Activated naive CD4-positive, alpha-beta T cell treated with anti-CD3 and anti-CD28 coated beads for 36 hours (primary cell): ENCODE measurements around the gene CDK3. TPM values are rescaled to one million over a fixed set of nuclear protein-coding genes. Genes with fewer than 3 reads are reported as not detected.
"Not testable (repeated sequence)": the region's sequence is repeated elsewhere in the genome, so short reads cannot be mapped to it uniquely, and the experiment has no call there.

ENCODE experiments used
- CTCF ChIA-PET: fragments of 350-600 bp; sonication (Branson Sonifier 250); formaldehyde crosslinking; loops from one replicate; lab custom pipeline; 2021; ENCODE audit warnings: antibody characterized with exemption; lab: Charles Lee
- DNase-seq: peaks from one replicate; pipeline ENCODE4 v3.0.0-alpha.2; 2020
- H3K27ac Mint-ChIP-seq: one replicate; pipeline ENCODE4 v1.8.0; 2021; ENCODE audit warnings: mild to moderate bottlenecking, mixed read lengths
- H3K27me3 Mint-ChIP-seq: one replicate; pipeline ENCODE4 v1.8.0; 2021; ENCODE audit warnings: low read depth, mixed read lengths
- H3K36me3 Mint-ChIP-seq: one replicate; pipeline ENCODE4 v1.8.0; 2021; ENCODE audit warnings: low read depth, mixed read lengths
- H3K4me1 Mint-ChIP-seq: one replicate; pipeline ENCODE4 v1.8.0; 2021; ENCODE audit warnings: low read depth, mixed read lengths
- H3K4me3 Mint-ChIP-seq: one replicate; pipeline ENCODE4 v1.8.0; 2021; ENCODE audit warnings: mild to moderate bottlenecking, moderate library complexity, mixed read lengths
- H3K9me3 Mint-ChIP-seq: one replicate; pipeline ENCODE4 v1.8.0; 2021; ENCODE audit warnings: mixed read lengths
- intact Hi-C: fragments of 100-400 bp; cut with micrococcal nuclease; formaldehyde crosslinking; loops from one replicate; pipeline ENCODE4 v1.15.1; 2023
- total RNA-seq, 2 experiments: library from RNA; stranded (reverse); gene quantifications; one replicate each; pipeline ENCODE4 v1.2.3, GENCODE V29; 2021

CDK3 gene
- total RNA-seq, result 1 to 10 TPM; 3.1 to 5.0 TPM

GRCh38 chr17:76000755-76001521 lies at the start of gene CDK3:
CDK3 (plus strand) TSS chr17:76000855; CDS start chr17:76001426, 571 bp downstream.
- H3K4me1 Mint-ChIP-seq, result peaks cover 14% of the 10 kb centered on the region
- H3K27ac Mint-ChIP-seq, result no peak within 1 kb of the TSS
- CTCF ChIA-PET, result interaction anchor here (1.0 to 11.2 kb wide), 9 partner anchors 12 to 173 kb away, joined by 3 to 124 read pairs (median 4); no protein-coding TSS in a partner anchor
- no peak within 1 kb of the TSS for H3K4me3 Mint-ChIP-seq
- intact Hi-C loops, result loop anchor here (1.0 to 10.0 kb wide), 2 partner anchors 96 to 246 kb away; no protein-coding TSS in a partner anchor
- DNase-seq, result no peak
- H3K9me3 Mint-ChIP-seq, result no peaks in the 10 kb centered on the region
- no peaks in the 10 kb centered on the region for H3K36me3 Mint-ChIP-seq
- no peaks in the 10 kb centered on the region for H3K27me3 Mint-ChIP-seq

- intact Hi-C loops, result no loop called here
- H3K9me3 Mint-ChIP-seq, result no peaks in the 10 kb centered on the region
- no peak overlapping the region for H3K4me3 Mint-ChIP-seq
- DNase-seq, result no peak
- no peaks in the 10 kb centered on the region for H3K27me3 Mint-ChIP-seq
- H3K4me1 Mint-ChIP-seq, result no peaks in the 10 kb centered on the region
- H3K27ac Mint-ChIP-seq, result no peak overlapping the region
- peaks cover 14% of the 10 kb centered on the region for H3K36me3 Mint-ChIP-seq
- CTCF ChIA-PET, result interaction anchor here (0.6 to 1.1 kb wide), 2 partner anchors 55 to 555 kb away, joined by 3 to 4 read pairs; no protein-coding TSS in a partner anchor
Observed at GRCh38 chr17:75950855-75951554, 49.6 kb upstream of the CDK3 start.

GRCh38 chr17:75959051-75959838 lies 41.4 kb upstream of the CDK3 start:
- Mint-ChIP-seq H3K27ac (no peak overlapping the region), H3K4me3 (no peak overlapping the region), H3K36me3 (peaks cover 9% of the 10 kb centered on the region), H3K9me3 (no peaks in the 10 kb centered on the region), H3K4me1 (peaks cover 5% of the 10 kb centered on the region), H3K27me3 (no peaks in the 10 kb centered on the region)
- no peak for DNase-seq
- CTCF ChIA-PET, result interaction anchor here (1.4 kb wide), 1 partner anchor 13 kb away, joined by 3 read pairs; no protein-coding TSS in a partner anchor
- intact Hi-C loops, result no loop called here

- CTCF ChIA-PET, result interaction anchor here (1.4 kb wide), 1 partner anchor 14 kb away, joined by 3 read pairs; no protein-coding TSS in a partner anchor
- DNase-seq, result no peak
- no peak overlapping the region for H3K27ac Mint-ChIP-seq
- peaks cover 8% of the 10 kb centered on the region for H3K36me3 Mint-ChIP-seq
- intact Hi-C loops, result no loop called here
- no peak overlapping the region for H3K4me3 Mint-ChIP-seq
- H3K27me3 Mint-ChIP-seq, result no peaks in the 10 kb centered on the region
- no peaks in the 10 kb centered on the region for H3K9me3 Mint-ChIP-seq
- H3K4me1 Mint-ChIP-seq, result peaks cover 9% of the 10 kb centered on the region
Observed at GRCh38 chr17:75959839-75960511, 40.7 kb upstream of the CDK3 start.

DNA sequence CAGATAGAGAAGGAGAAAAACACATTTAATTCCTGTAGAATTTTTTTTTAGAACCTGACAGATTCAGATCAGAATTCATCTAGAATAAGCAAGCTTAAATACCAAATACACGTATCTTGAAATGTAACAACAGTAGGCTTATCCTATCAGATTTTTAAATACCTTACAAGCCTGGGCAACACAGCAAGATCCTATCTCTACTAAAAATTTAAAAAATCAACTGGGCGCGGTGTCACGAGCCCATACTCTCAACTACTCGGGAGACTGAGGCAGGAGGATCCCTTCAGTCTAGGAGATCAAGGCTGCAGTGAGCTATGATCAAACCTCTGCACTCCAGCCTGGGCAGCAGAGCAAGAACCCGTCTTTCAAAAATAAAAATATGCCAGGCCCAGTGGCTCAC lies 35.2 kb upstream of the CDK3 start:
- Mint-ChIP-seq H3K36me3 (peaks cover 3% of the 10 kb centered on the region), H3K4me3 (no peak overlapping the region), H3K27ac (no peak overlapping the region), H3K4me1 (peaks cover 11% of the 10 kb centered on the region), H3K27me3 (no peaks in the 10 kb centered on the region), H3K9me3 (no peaks in the 10 kb centered on the region)
- CTCF ChIA-PET, result interaction anchor here (0.6 to 1.2 kb wide), 3 partner anchors 49 to 217 kb away, joined by 3 to 4 read pairs (median 3); no protein-coding TSS in a partner anchor
- intact Hi-C loops, result no loop called here
- no peak for DNase-seq

DNA sequence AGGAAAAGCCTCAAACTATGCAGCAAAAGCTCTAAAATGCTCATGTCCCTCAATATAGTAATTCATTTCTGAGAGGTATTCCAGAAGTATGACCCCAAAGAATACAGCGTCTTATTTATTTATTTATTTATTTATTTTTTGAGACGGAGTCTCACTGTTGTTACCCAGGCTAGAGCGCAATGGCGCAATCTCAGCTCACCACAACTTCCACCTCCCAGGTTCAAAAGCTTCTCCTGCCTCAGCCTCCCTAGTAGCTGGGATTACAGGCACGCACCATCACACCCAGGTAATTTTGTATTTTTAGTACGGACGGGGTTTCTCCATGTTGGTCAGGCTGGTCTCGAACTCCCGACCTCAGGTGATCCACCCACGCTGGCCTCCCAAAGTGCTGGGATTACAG lies 31.6 kb upstream of the CDK3 start:
- H3K27me3 Mint-ChIP-seq, result not testable (repeated sequence)

DNA sequence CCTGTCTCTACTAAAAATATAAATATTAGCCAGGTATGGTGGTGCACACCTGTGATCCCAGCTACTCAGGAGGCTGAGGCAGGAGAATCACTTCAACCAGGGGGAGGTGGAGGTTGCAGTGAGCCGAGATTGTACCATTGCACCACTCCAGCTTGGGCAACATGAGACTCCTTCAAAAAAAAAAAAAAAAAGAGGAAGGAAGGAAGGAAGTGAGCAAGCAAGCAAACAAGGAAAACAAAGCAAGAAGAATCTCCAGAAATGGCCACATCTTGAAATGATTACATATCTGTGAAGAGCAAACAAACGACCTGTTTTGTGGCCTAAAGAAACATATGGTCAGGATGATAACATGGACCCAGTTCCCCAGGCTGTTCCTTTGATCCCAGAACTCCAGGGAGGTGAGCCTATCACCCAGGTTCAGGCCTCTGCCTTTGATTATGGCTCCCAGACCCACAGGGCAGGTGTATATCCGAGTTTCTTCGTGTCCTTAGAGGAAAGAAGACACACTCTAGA lies 30.6 kb upstream of the CDK3 start:
- Mint-ChIP-seq H3K4me1 (peaks cover 3% of the 10 kb centered on the region), H3K36me3 (peaks cover 6% of the 10 kb centered on the region), H3K27me3 (no peaks in the 10 kb centered on the region), H3K4me3 (no peak overlapping the region), H3K9me3 (no peaks in the 10 kb centered on the region), H3K27ac (no peak overlapping the region)
- intact Hi-C loops, result no loop called here
- CTCF ChIA-PET, result interaction anchor here (0.6 to 1.5 kb wide), 3 partner anchors 9 to 611 kb away, joined by 3 to 4 read pairs (median 4); partner anchors contain the start of genes ACOX1 and TEN1
- no peak for DNase-seq

More for the DNA sequence above, 31.6 kb upstream of the CDK3 start:
- intact Hi-C loops, DNase-seq, H3K9me3 Mint-ChIP-seq, H3K4me1 Mint-ChIP-seq, H3K36me3 Mint-ChIP-seq, H3K27ac Mint-ChIP-seq, H3K4me3 Mint-ChIP-seq: not testable (repeated sequence)
- CTCF ChIA-PET, result interaction anchor here (1.5 kb wide), 1 partner anchor 10 kb away, joined by 4 read pairs; the partner anchor contains the start of genes ACOX1 and TEN1

DNA sequence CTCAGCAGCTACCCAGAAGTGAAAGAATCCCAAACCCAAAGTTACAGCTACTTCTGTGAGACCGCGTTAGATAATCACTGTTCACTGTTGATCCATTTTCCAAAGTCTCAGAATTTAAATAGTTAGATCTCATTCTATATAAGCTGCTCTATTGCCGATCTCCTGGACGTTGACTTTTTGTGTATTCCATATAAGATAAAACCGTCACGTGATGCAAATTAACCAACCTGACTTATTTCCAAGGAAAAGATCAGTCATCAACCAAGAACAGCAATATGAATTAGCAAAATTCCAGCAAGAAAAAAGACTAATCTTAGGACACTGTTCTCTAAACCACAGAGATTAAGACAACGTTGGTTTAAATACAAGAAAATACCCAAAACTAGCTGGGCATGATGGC lies 30.0 kb upstream of the CDK3 start:
- intact Hi-C loops, result no loop called here
- H3K27me3 Mint-ChIP-seq, result no peaks in the 10 kb centered on the region
- H3K4me3 Mint-ChIP-seq, result no peak overlapping the region
- no peaks in the 10 kb centered on the region for H3K9me3 Mint-ChIP-seq
- CTCF ChIA-PET, result interaction anchor here (0.6 to 1.3 kb wide), 3 partner anchors 29 to 612 kb away, joined by 3 to 4 read pairs (median 3); no protein-coding TSS in a partner anchor
- DNase-seq, result no peak
- H3K27ac Mint-ChIP-seq, result no peak overlapping the region
- H3K36me3 Mint-ChIP-seq, result peaks cover 6% of the 10 kb centered on the region
- H3K4me1 Mint-ChIP-seq, result peaks cover 5% of the 10 kb centered on the region

GRCh38 chr17:75975187-75975586 lies 25.5 kb upstream of the CDK3 start:
- H3K36me3 Mint-ChIP-seq, result peaks cover 11% of the 10 kb centered on the region
- DNase-seq, H3K4me3 Mint-ChIP-seq, H3K27ac Mint-ChIP-seq, H3K27me3 Mint-ChIP-seq, H3K9me3 Mint-ChIP-seq: not testable (repeated sequence)
- CTCF ChIA-PET, result interaction anchor here (1.3 kb wide), 1 partner anchor 11 kb away, joined by 6 read pairs; no protein-coding TSS in a partner anchor
- intact Hi-C loops, result loop anchor here (5.0 kb wide), 2 partner anchors 143 to 477 kb away; partner anchors contain the start of gene UBE2O
- H3K4me1 Mint-ChIP-seq, result peaks cover 27% of the 10 kb centered on the region

- CTCF ChIA-PET, result interaction anchor here (1.3 kb wide), 1 partner anchor 12 kb away, joined by 6 read pairs; no protein-coding TSS in a partner anchor
- H3K27ac Mint-ChIP-seq, result no peak overlapping the region
- H3K36me3 Mint-ChIP-seq, result peaks cover 9% of the 10 kb centered on the region
- H3K4me1 Mint-ChIP-seq, result peaks cover 30% of the 10 kb centered on the region
- no peaks in the 10 kb centered on the region for H3K27me3 Mint-ChIP-seq
- H3K9me3 Mint-ChIP-seq, result no peaks in the 10 kb centered on the region
- H3K4me3 Mint-ChIP-seq, result no peak overlapping the region
- intact Hi-C loops, result loop anchor here (5.0 kb wide), 2 partner anchors 143 to 477 kb away; partner anchors contain the start of gene UBE2O
- no peak for DNase-seq
Observed at GRCh38 chr17:75975757-75976174, 24.9 kb upstream of the CDK3 start.
